Activated naive CD4-positive, alpha-beta T cell treated with anti-CD3 and anti-CD28 coated beads, Interleukin-2, amount 50 U/mL, for 72 hours (primary cell): ENCODE measurements around the gene CD59. TPM values are rescaled to one million over a fixed set of nuclear protein-coding genes. Genes with fewer than 3 reads are reported as not detected.

Experiments used
- total RNA-seq, 2 donors: library from RNA; stranded (reverse); gene quantifications; one replicate each; pipeline ENCODE4 v1.2.3, GENCODE V29; 2022

Gene CD59
- total RNA-seq, 2 donors from 2014 or later = 41.9 to 61.7 TPM

Other genes with a start within 250 kb of the CD59 start
- not detected for gene C11orf91, start 35.6 kb downstream of the CD59 start, total RNA-seq
- gene FBXO3, start 38.1 kb upstream of the CD59 start, total RNA-seq = 10 to 100 TPM; 13.3 to 18.4 TPM
- not detected for gene LMO2, start 155.7 kb upstream of the CD59 start, total RNA-seq